ENCODE results near the gene SPECC1L.

SPECC1L gene

DNA sequence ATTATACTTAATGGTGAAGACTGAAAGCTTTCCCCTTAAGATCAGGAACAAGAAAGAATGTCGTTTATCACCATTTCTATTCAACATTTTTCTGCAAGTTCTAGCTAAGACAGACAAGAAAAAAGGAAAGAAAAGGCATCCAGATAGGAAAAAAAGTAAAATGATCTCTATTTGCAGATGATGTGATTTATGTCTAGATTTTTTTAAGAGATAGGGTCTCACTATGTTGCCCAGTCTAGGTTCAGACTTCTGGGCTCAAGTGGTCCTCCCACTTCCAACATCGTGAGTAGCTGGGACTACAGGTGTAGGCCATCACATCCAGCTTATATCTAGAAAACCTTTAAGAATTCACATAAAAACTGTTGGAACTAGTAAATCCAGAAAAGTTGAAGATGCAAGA lies 105.4 kb downstream of the SPECC1L start:
- no peak for DNase-seq

- DNase-seq, result peak; percentile 5
Observed at GRCh38 chr22:24376586-24376985, 106.0 kb downstream of the SPECC1L start.

- DNase-seq, result no peak
Observed at GRCh38 chr22:24379536-24379935, 108.9 kb downstream of the SPECC1L start.

GRCh38 chr22:24380220-24380904 lies 109.7 kb downstream of the SPECC1L start:
- no peak for DNase-seq

GRCh38 chr22:24380905-24381230 lies 110.2 kb downstream of the SPECC1L start:
- DNase-seq, result no peak

DNA sequence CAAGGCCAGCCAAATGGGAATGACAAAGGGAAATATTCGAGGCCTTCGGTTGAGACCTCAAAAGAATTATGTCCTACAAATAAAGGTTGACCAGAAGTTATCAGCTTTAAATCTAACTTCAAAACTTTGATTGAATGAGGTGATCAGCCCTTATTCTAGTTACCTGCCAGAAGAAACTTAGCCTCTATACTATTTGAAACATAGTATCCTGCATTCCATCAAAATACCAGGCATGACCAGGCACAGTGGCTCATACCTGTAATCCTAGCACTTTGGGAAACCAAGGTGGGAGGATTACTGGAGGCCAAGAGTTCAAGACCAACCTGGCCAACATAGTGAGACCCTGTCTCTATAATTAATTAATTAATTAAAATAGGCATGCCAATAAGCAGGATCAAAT lies 112.4 kb downstream of the SPECC1L start:
- DNase-seq, result no peak

- DNase-seq, result no peak
Observed at GRCh38 chr22:24384131-24384530, 113.5 kb downstream of the SPECC1L start.

- no peak for DNase-seq
Observed at GRCh38 chr22:24386937-24387471, 116.4 kb downstream of the SPECC1L start.

DNA sequence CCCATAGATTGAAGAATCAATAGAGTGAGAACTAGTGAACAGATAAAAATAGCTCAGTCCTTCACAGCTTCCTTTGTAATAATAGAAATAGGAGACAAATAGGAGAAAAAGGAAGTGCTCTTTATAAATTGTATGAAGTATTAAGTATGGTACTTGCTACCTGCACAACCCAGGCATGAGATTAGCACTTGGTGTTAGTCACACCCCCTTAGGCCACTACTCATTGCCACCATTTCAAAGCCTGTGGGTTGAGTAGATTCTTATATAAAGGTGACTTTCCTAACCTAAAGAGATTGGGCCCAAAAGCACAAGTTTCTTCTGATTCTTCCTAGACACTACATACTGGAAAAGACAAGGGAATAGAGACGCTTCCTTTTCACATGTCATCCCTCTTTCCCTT lies 119.0 kb downstream of the SPECC1L start:
- no peak for DNase-seq

DNA sequence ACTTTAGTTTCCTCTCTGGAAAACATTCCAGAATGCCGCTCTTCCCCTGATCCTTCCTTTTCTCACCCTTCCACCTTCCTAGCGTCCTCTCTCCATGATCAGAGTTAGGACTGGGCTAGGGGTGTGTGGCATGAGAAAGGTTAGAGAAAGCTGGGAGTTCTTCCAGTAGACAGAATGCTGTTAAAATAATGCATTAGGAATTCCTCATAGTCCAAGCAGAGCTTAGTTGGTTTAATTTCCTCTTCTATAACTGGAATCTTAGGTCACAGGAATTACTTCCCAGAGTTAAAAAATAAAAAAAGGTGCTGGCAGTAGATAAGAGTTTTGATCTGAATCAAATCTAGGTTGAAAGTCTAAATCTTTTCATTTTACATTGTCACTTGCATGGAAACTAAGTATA lies 119.5 kb downstream of the SPECC1L start:
- DNase-seq, result no peak

GRCh38 chr22:24390576-24390975 lies 119.9 kb downstream of the SPECC1L start:
- no peak for DNase-seq

- DNase-seq, result no peak
Observed at GRCh38 chr22:24391836-24392217, 121.2 kb downstream of the SPECC1L start.

- no peak for DNase-seq
Observed at GRCh38 chr22:24392218-24392931, 121.7 kb downstream of the SPECC1L start.

DNA sequence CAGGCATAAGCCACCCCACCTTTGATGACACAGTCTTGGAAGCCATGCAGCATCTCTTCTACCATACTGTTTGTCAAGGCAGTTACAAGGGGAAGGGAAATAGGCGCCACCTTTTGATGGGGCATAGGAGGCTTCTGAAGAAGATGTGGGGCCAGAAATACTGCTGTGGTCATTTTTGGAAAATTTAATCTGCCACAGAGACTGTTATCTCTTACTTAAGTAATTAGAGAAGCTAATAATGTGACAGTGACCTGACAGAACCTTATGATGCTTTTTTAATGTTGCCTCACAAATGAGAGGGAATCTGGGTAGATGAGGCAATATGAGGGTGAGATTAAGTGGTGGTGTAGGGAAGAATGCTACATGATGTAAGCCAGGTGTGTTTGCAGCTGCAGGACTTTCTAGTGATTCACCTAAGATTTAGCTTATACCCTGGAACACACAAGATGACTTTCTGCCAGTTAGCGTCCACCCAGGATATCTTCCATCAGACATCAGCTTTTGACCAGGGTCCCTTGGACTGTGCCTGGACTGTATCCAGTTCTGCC lies 122.5 kb downstream of the SPECC1L start:
- no peak for DNase-seq

DNA sequence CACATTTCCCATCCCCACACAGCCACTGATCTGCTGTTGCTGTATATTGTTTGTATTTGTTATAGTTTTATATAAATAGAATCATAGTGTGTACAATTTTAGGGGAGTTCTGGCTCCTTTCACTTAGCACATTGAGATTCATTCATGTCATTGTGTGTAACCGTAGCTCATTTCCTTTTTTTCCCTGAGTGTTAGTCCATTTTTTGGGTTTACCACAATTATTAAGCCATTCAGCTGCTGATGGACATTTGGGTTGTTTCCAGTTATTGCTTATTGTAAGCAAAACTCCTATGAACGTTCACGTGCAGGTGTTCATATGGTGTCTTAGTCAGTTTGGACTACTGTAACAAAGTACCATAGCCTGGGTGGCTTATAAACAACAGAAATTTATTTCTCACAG lies 123.2 kb downstream of the SPECC1L start:
- DNase-seq, result no peak

DNA sequence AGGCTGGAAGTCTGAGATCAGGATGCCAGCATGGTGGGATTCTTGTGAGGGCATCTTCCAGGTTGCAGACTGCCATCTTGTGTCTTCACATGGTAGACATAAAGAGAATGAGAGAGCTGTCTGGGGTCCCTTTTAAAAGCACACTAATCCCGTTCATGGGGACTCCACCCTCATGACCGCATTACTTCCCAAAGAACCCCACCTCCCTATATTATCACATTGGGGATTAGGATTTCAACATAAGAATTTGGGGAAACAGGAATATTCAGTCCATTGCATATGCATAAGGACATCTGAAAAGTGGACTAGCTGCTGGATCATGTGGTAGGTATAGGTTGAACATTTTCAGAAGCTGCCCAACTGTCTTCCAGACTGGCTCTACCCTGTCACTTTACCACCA lies 123.6 kb downstream of the SPECC1L start:
- DNase-seq, result no peak

DNA sequence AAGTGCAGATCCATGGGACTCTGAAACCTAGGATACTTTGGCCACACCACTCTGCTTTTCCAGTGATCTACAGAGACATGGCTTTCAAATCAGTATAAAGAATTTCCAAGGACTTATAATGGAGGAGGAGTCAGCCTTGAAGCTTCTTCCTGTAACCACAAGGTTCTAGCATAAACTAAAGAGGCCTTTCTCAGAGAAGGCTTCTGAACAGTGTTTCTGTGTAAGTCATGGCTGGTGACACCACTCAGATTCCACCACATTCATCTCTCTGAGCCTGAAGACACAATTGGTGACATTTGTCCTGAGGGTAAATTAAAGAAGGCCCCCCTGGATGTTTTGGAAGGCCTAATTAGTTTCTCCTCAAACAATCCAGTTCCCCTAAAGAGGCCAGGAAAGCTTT lies 127.8 kb downstream of the SPECC1L start:
- DNase-seq, result no peak

DNA sequence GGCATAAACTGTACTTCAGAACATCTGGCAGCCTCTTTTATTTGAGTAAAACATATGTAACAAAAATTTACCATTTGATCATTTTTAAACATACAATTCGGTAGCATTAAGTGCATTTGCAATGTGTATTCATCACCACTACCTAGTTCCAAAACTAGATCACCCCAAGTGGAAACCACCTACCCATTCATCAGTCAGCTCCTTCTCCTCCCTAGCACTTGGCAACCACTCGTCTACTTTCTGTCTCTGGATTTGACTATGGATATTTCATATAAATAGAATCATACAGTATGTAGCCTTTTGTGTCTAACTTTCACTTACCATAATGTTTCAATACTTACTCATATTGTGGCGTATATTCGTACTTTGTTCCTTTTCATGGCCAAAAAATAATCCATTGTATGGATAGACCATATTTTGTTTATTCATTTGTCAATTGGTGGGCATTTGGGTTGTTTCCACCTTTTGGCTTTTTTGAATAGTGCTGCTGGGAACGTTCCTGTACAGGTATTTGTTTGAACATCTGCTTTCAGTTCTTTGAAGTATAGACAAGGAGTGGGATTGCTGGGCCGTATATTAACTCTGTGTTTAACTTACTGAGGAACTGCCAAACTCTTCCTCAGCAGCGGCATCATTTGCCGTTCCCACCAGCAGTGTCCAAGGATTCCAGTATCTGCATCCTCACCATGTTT lies 129.5 kb downstream of the SPECC1L start:
- DNase-seq, result no peak

- no peak for DNase-seq
Observed at GRCh38 chr22:24400726-24401596, 130.3 kb downstream of the SPECC1L start.

DNA sequence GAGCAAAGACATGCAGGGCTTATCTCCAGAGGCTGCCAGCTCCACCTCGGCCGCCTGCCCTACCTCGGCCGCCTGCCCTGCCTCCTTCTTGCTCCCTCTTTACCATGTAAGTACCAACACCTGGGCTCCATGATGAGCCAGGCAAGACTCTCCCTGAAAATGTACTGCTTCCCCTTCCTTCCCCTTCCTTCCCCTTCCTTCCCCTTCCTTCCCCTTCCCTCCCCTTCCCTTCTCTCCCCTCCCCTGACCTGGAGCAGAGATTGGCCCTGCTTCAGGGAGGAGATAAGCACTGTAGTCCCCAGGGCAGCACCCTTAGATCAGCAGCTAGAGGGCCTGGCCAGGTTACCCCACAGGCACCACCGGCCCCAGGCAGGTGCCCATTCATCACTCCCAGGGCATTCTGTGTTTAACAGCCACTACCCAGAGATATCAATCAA lies 131.3 kb downstream of the SPECC1L start:
- DNase-seq, result no peak

DNA sequence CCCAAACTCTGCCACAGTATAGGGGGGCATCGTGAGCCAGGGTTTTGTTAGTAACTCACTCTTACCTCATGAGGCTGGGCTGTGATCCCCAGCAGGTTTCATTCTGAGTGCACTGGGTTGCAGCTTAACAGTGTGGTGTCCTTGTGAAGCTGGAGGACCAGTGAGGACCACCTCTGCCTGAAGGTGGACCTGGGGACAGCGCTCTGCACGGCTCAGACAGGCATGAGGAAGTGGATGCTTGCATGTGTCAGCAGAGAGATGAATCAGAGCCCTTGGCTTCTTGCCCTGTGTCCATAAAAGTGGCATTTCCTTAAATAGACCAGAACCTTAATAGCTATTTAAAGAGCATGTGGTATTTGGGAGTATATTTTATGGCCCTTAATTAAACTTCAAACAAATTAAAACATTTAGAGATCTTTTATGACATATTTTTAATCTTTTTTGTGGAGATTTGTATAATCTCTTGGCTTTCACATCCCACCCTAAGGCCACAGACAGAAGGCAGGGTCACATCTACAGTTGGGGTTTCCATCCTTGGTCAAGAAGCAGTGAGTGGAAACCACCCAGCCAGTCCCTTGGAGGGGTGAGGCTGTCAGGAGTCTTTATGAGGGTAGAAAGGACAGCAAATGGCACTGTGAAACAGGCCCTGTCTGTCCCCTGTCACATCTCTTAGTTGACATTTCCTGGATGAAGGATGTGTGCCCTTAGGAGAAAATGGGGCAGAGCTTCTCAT lies 132.0 kb downstream of the SPECC1L start:
- peak; percentile 81 for DNase-seq

DNA sequence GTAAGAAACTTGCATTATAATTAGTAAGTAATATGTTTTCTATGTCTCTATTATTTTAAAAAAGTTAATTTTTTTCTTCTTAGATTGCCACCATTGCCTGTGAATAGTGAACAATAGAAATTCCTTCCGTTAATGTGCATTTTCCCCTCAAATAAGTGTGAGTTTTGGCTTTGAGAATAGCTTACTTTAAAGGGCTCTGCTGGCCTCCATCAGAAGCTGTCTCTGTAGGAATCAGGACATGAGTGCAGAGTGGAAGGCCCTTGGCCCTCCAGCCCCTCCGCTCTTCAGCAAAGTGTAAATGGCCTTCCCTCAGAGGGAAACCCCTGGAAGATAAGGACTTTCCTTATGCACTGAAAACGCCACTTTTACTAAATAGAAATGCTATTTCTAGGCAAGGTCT lies 132.7 kb downstream of the SPECC1L start:
- DNase-seq, result no peak

Measured in RPMI8226 (cell line).